A673 (cell line): ENCODE results near the gene TMEM259. TPM values are rescaled to one million over a fixed set of nuclear protein-coding genes. Genes with fewer than 3 reads are reported as not detected.

ENCODE experiments used
- BruUV-seq: library from RNA; stranded (reverse); fragments of 400-500 nt; replicated peaks from 2 replicates; lab custom pipeline; 2021; lab: Mats Ljungman, UMichigan
- CTCF ChIA-PET: fragments of 300-600 bp; sonication (Branson Sonifier 250); formaldehyde crosslinking; loops from one replicate; lab custom pipeline; 2022; ENCODE audit warnings: antibody characterized with exemption; lab: Charles Lee
- POLR2A ChIA-PET: fragments of 300-600 bp; sonication (Branson Sonifier 250); formaldehyde crosslinking; loops from one replicate; lab custom pipeline; 2022; ENCODE audit warnings: antibody characterized with exemption; ENCODE audit not compliant: low non-redundant PET; lab: Charles Lee
- DNase-seq: peaks from one replicate; pipeline ENCODE4 v3.0.0-alpha.2; 2015; ENCODE audit warnings: low spot score
- H3K27ac ChIP-seq: fragments of 200-600 bp; sonication (generic); 2 replicates; pipeline ENCODE4 v1.5.1; 2016; ENCODE audit warnings: mixed run types, low read depth, mild to moderate bottlenecking, mixed read lengths, antibody characterized with exemption, low read length; ENCODE audit not compliant: poor library complexity, severe bottlenecking
- H3K27me3 ChIP-seq: fragments of 200-600 bp; sonication (generic); replicated peaks from 2 replicates; pipeline ENCODE4 v1.6.1; 2017; ENCODE audit warnings: mixed run types, low read depth, mild to moderate bottlenecking, mixed read lengths, antibody characterized with exemption, low read length; ENCODE audit not compliant: insufficient read depth, poor library complexity
- H3K36me3 ChIP-seq: fragments of 200-600 bp; sonication (generic); 2 replicates; pipeline ENCODE4 v1.6.1; 2016; ENCODE audit warnings: mixed run types, mild to moderate bottlenecking, mixed read lengths, antibody characterized with exemption, low read length; ENCODE audit not compliant: insufficient read depth, poor library complexity, severe bottlenecking
- H3K4me1 ChIP-seq: fragments of 200-600 bp; sonication (generic); 2 replicates; pipeline ENCODE4 v1.6.1; 2017; ENCODE audit warnings: mixed run types, mild to moderate bottlenecking, mixed read lengths, antibody characterized with exemption, low read length; ENCODE audit not compliant: insufficient read depth, poor library complexity, severe bottlenecking
- H3K4me3 ChIP-seq: fragments of 200-600 bp; sonication (generic); 2 replicates; pipeline ENCODE4 v1.5.1; 2016; ENCODE audit warnings: low read depth, mixed run types, mild to moderate bottlenecking, mixed read lengths, low read length; ENCODE audit not compliant: poor library complexity, severe bottlenecking
- H3K9me3 ChIP-seq: fragments of 200-600 bp; sonication (generic); 2 replicates; pipeline ENCODE4 v1.6.1; 2016; ENCODE audit warnings: mixed run types, low read depth, mild to moderate bottlenecking, mixed read lengths, antibody characterized with exemption, low read length; ENCODE audit not compliant: poor library complexity, severe bottlenecking
- CTCF ChIP-seq: fragments of 300-800, 200-600 bp; sonication (generic); conservative IDR thresholded peaks from 2 replicates; pipeline ENCODE4 v1.5.1; 2017; ENCODE audit warnings: low read depth, mild to moderate bottlenecking, antibody characterized with exemption, low read length, moderate library complexity, mixed read lengths
- EZH2 ChIP-seq: fragments of 200-600 bp; sonication (generic); IDR thresholded peaks from 2 replicates; pipeline ENCODE4 v1.6.1; 2017; ENCODE audit warnings: borderline replicate concordance, low read depth, mild to moderate bottlenecking, mixed read lengths, antibody characterized with exemption, low read length; ENCODE audit not compliant: poor library complexity, severe bottlenecking
- intact Hi-C: fragments of 100-400 bp; cut with micrococcal nuclease; formaldehyde crosslinking; loops from one replicate; pipeline ENCODE4 v1.10.0; 2022; ENCODE audit not compliant: unreplicated experiment
- total RNA-seq: library from RNA; stranded (reverse); gene quantifications from 2 replicates; pipeline ENCODE4 v1.2.3, GENCODE V29; 2021

Gene TMEM259
- total RNA-seq, 1 experiment from 2014 or later: 151 TPM

- ChIA-PET POLR2A (no interaction called here), CTCF (no interaction called here)
- intact Hi-C loops: no loop called here
- BruUV-seq: no TSS peak
- Histone ChIP-seq H3K27me3 (no peaks in the 10 kb centered on the region), H3K4me3 (no peak overlapping the region), H3K4me1 (no peaks in the 10 kb centered on the region), H3K36me3 (peaks cover 12% of the 10 kb centered on the region), H3K9me3 (no peaks in the 10 kb centered on the region), H3K27ac (no peak overlapping the region)
- TF ChIP-seq EZH2: no peak
- no peak for TF ChIP-seq CTCF
- DNase-seq: no peak
Observed at GRCh38 chr19:963486-963951, 57.4 kb downstream of the TMEM259 start.

GRCh38 chr19:962683-963400 lies 58.1 kb downstream of the TMEM259 start:
- Histone ChIP-seq H3K27me3 (no peaks in the 10 kb centered on the region), H3K27ac (no peak overlapping the region), H3K4me1 (no peaks in the 10 kb centered on the region), H3K9me3 (no peaks in the 10 kb centered on the region), H3K4me3 (no peak overlapping the region), H3K36me3 (peaks cover 10% of the 10 kb centered on the region)
- DNase-seq: no peak
- CTCF ChIA-PET: no interaction called here
- no TSS peak for BruUV-seq
- intact Hi-C loops: no loop called here
- TF ChIP-seq CTCF (no peak), EZH2 (no peak)
- POLR2A ChIA-PET: no interaction called here

GRCh38 chr19:961866-962620 lies 58.9 kb downstream of the TMEM259 start:
- no peak for DNase-seq
- CTCF ChIA-PET: no interaction called here
- Histone ChIP-seq H3K9me3 (no peaks in the 10 kb centered on the region), H3K27ac (no peak overlapping the region), H3K27me3 (no peaks in the 10 kb centered on the region), H3K4me1 (no peaks in the 10 kb centered on the region), H3K36me3 (peaks cover 6% of the 10 kb centered on the region), H3K4me3 (no peak overlapping the region)
- intact Hi-C loops: no loop called here
- POLR2A ChIA-PET: no interaction called here
- no TSS peak for BruUV-seq
- TF ChIP-seq EZH2: no peak
- no peak for TF ChIP-seq CTCF
